Measurements from ENCODE around the gene TM4SF4.

Gene TM4SF4

GRCh38 chr3:149506965-149507364 is 32.5 kb downstream of the TM4SF4 start:
- H3K27me3 ChIP-seq (ENCODE audit: control insufficient read depth in 1 of 2, insufficient read depth in 2 of 2, low read length in 2 of 2), result no peaks in the 10 kb centered on the region
- H3K27ac ChIP-seq (ENCODE audit: low read depth, low read length), result no peak overlapping the region
- H3K4me1 ChIP-seq (ENCODE audit: insufficient read depth, low read length), result peaks cover 4% of the 10 kb centered on the region
- no peaks in the 10 kb centered on the region for H3K36me3 ChIP-seq (ENCODE audit: insufficient read depth, low read length)
- H3K4me3 ChIP-seq (ENCODE audit: low read depth in 1 of 2, low read length in 2 of 2), result no peak overlapping the region
- H3K9ac ChIP-seq (ENCODE audit: low read length), result no peak overlapping the region
- no peaks in the 10 kb centered on the region for H3K9me3 ChIP-seq (ENCODE audit: low read length)

- Histone ChIP-seq H3K4me3 (ENCODE audit: low read depth in 1 of 2, low read length in 2 of 2) (no peak overlapping the region), H3K9ac (ENCODE audit: low read length) (no peak overlapping the region), H3K27ac (ENCODE audit: low read depth, low read length) (no peak overlapping the region), H3K27me3 (ENCODE audit: control insufficient read depth in 1 of 2, insufficient read depth in 2 of 2, low read length in 2 of 2) (no peaks in the 10 kb centered on the region), H3K9me3 (ENCODE audit: low read length) (no peaks in the 10 kb centered on the region), H3K36me3 (ENCODE audit: insufficient read depth, low read length) (no peaks in the 10 kb centered on the region), H3K4me1 (ENCODE audit: insufficient read depth, low read length) (peaks cover 11% of the 10 kb centered on the region)
These were observed 33.2 kb downstream of the TM4SF4 start for GRCh38 chr3:149507491-149508324.

- Histone ChIP-seq H3K9ac (ENCODE audit: low read length) (no peak overlapping the region), H3K27me3 (ENCODE audit: control insufficient read depth in 1 of 2, insufficient read depth in 2 of 2, low read length in 2 of 2) (no peaks in the 10 kb centered on the region), H3K27ac (ENCODE audit: low read depth, low read length) (no peak overlapping the region), H3K9me3 (ENCODE audit: low read length) (no peaks in the 10 kb centered on the region), H3K4me1 (ENCODE audit: insufficient read depth, low read length) (peaks cover 11% of the 10 kb centered on the region), H3K36me3 (ENCODE audit: insufficient read depth, low read length) (no peaks in the 10 kb centered on the region), H3K4me3 (ENCODE audit: low read depth in 1 of 2, low read length in 2 of 2) (no peak overlapping the region)
These were observed 35.0 kb downstream of the TM4SF4 start for GRCh38 chr3:149509526-149509925.

- Histone ChIP-seq H3K4me3 (ENCODE audit: low read depth in 1 of 2, low read length in 2 of 2) (no peak overlapping the region), H3K27ac (ENCODE audit: low read depth, low read length) (no peak overlapping the region), H3K9ac (ENCODE audit: low read length) (no peak overlapping the region), H3K36me3 (ENCODE audit: insufficient read depth, low read length) (no peaks in the 10 kb centered on the region), H3K4me1 (ENCODE audit: insufficient read depth, low read length) (peaks cover 11% of the 10 kb centered on the region), H3K27me3 (ENCODE audit: control insufficient read depth in 1 of 2, insufficient read depth in 2 of 2, low read length in 2 of 2) (no peaks in the 10 kb centered on the region), H3K9me3 (ENCODE audit: low read length) (no peaks in the 10 kb centered on the region)
These were observed 36.0 kb downstream of the TM4SF4 start for GRCh38 chr3:149510480-149510879.

- Histone ChIP-seq H3K9me3 (ENCODE audit: low read length) (no peaks in the 10 kb centered on the region), H3K36me3 (ENCODE audit: insufficient read depth, low read length) (no peaks in the 10 kb centered on the region), H3K9ac (ENCODE audit: low read length) (no peak overlapping the region)
These were observed 36.6 kb downstream of the TM4SF4 start for GRCh38 chr3:149511040-149511626.

GRCh38 chr3:149512073-149512782 is 37.7 kb downstream of the TM4SF4 start:
- Histone ChIP-seq H3K9me3 (ENCODE audit: low read length) (no peaks in the 10 kb centered on the region), H3K27ac (ENCODE audit: low read depth, low read length) (no peak overlapping the region), H3K9ac (ENCODE audit: low read length) (no peak overlapping the region), H3K36me3 (ENCODE audit: insufficient read depth, low read length) (no peaks in the 10 kb centered on the region), H3K27me3 (ENCODE audit: control insufficient read depth in 1 of 2, insufficient read depth in 2 of 2, low read length in 2 of 2) (no peaks in the 10 kb centered on the region), H3K4me1 (ENCODE audit: insufficient read depth, low read length) (peaks cover 17% of the 10 kb centered on the region), H3K4me3 (ENCODE audit: low read depth in 1 of 2, low read length in 2 of 2) (peak overlapping the region; percentile 1 to 33)

More at GRCh38 chr3:149511040-149511626, 36.6 kb downstream of the TM4SF4 start:
- no peaks in the 10 kb centered on the region for H3K27me3 ChIP-seq (ENCODE audit: control insufficient read depth in 1 of 2, insufficient read depth in 2 of 2, low read length in 2 of 2)
- no peak overlapping the region for H3K27ac ChIP-seq (ENCODE audit: low read depth, low read length)
- peaks cover 11% of the 10 kb centered on the region for H3K4me1 ChIP-seq (ENCODE audit: insufficient read depth, low read length)
- H3K4me3 ChIP-seq (ENCODE audit: low read depth in 1 of 2, low read length in 2 of 2), result no peak overlapping the region

GRCh38 chr3:149514471-149514870 is 40.0 kb downstream of the TM4SF4 start:
- no peaks in the 10 kb centered on the region for H3K9me3 ChIP-seq (ENCODE audit: low read length)
- H3K27me3 ChIP-seq (ENCODE audit: control insufficient read depth in 1 of 2, insufficient read depth in 2 of 2, low read length in 2 of 2), result no peaks in the 10 kb centered on the region
- H3K36me3 ChIP-seq (ENCODE audit: insufficient read depth, low read length), result peaks cover 5% of the 10 kb centered on the region
- H3K9ac ChIP-seq (ENCODE audit: low read length), result no peak overlapping the region
- H3K4me3 ChIP-seq (ENCODE audit: low read depth in 1 of 2, low read length in 2 of 2), result no peak overlapping the region
- H3K4me1 ChIP-seq (ENCODE audit: insufficient read depth, low read length), result peaks cover 19% of the 10 kb centered on the region
- no peak overlapping the region for H3K27ac ChIP-seq (ENCODE audit: low read depth, low read length)

GRCh38 chr3:149515249-149515648 is 40.8 kb downstream of the TM4SF4 start:
- peaks cover 19% of the 10 kb centered on the region for H3K4me1 ChIP-seq (ENCODE audit: insufficient read depth, low read length)
- H3K27ac ChIP-seq (ENCODE audit: low read depth, low read length), result no peak overlapping the region
- no peak overlapping the region for H3K9ac ChIP-seq (ENCODE audit: low read length)
- H3K27me3 ChIP-seq (ENCODE audit: control insufficient read depth in 1 of 2, insufficient read depth in 2 of 2, low read length in 2 of 2), result no peaks in the 10 kb centered on the region
- peaks cover 5% of the 10 kb centered on the region for H3K36me3 ChIP-seq (ENCODE audit: insufficient read depth, low read length)
- H3K4me3 ChIP-seq (ENCODE audit: low read depth in 1 of 2, low read length in 2 of 2), result no peak overlapping the region
- no peaks in the 10 kb centered on the region for H3K9me3 ChIP-seq (ENCODE audit: low read length)

- Histone ChIP-seq H3K27me3 (ENCODE audit: control insufficient read depth in 1 of 2, insufficient read depth in 2 of 2, low read length in 2 of 2) (no peaks in the 10 kb centered on the region), H3K4me3 (ENCODE audit: low read depth in 1 of 2, low read length in 2 of 2) (no peak overlapping the region), H3K36me3 (ENCODE audit: insufficient read depth, low read length) (peaks cover 15% of the 10 kb centered on the region), H3K9ac (ENCODE audit: low read length) (no peak overlapping the region), H3K4me1 (ENCODE audit: insufficient read depth, low read length) (peaks cover 19% of the 10 kb centered on the region), H3K9me3 (ENCODE audit: low read length) (no peaks in the 10 kb centered on the region), H3K27ac (ENCODE audit: low read depth, low read length) (no peak overlapping the region)
These were observed 42.4 kb downstream of the TM4SF4 start for GRCh38 chr3:149516920-149517319.

- H3K27me3 ChIP-seq (ENCODE audit: control insufficient read depth in 1 of 2, insufficient read depth in 2 of 2, low read length in 2 of 2), result no peaks in the 10 kb centered on the region
- H3K27ac ChIP-seq (ENCODE audit: low read depth, low read length), result no peak overlapping the region
- no peaks in the 10 kb centered on the region for H3K9me3 ChIP-seq (ENCODE audit: low read length)
- no peak overlapping the region for H3K9ac ChIP-seq (ENCODE audit: low read length)
- H3K4me1 ChIP-seq (ENCODE audit: insufficient read depth, low read length), result peaks cover 12% of the 10 kb centered on the region
- H3K4me3 ChIP-seq (ENCODE audit: low read depth in 1 of 2, low read length in 2 of 2), result no peak overlapping the region
- peaks cover 30% of the 10 kb centered on the region for H3K36me3 ChIP-seq (ENCODE audit: insufficient read depth, low read length)
These were observed 45.4 kb downstream of the TM4SF4 start for GRCh38 chr3:149519912-149520311.

- Histone ChIP-seq H3K36me3 (ENCODE audit: insufficient read depth, low read length) (peaks cover 38% of the 10 kb centered on the region), H3K27ac (ENCODE audit: low read depth, low read length) (no peak overlapping the region), H3K9me3 (ENCODE audit: low read length) (no peaks in the 10 kb centered on the region), H3K4me3 (ENCODE audit: low read depth in 1 of 2, low read length in 2 of 2) (no peak overlapping the region), H3K27me3 (ENCODE audit: control insufficient read depth in 1 of 2, insufficient read depth in 2 of 2, low read length in 2 of 2) (no peaks in the 10 kb centered on the region), H3K4me1 (ENCODE audit: insufficient read depth, low read length) (peaks cover 12% of the 10 kb centered on the region), H3K9ac (ENCODE audit: low read length) (no peak overlapping the region)
These were observed 49.2 kb downstream of the TM4SF4 start for GRCh38 chr3:149523512-149524299.
